ENCODE results near the gene NAA80.

DNA sequence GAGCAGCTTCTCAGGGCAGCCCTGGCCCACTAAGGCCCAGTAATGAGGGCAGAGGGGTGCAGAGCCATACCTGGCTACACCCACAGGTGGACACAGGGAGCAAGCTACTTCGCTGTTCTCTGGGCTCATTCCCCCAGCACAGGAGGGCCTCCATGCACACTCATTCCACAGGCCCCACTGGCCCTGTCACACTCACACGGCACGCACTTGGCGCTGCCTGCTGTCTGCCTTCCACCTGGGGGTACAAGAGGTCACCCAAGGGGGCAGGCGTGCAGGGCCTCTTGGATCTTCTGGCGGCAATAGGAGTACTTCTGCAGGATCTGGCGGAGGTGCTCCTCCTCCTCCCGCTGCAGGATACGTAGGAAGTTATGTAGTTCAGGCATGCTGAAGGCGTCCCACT, 31.1 kb upstream of the NAA80 start:
- no peak for TF ChIP-seq CTCF (IDR thresholded peaks at IDR 0.05)
- no peak for TF ChIP-seq POLR2A (IDR thresholded peaks at IDR 0.05)

All from lower leg skin (tissue), 3 donors.